Measurements from ENCODE around the gene RGS7BP.

- TF ChIP-seq CTCF (IDR thresholded peaks at IDR 0.05; ENCODE audit: low read length): no peak
- no peak for TF ChIP-seq EZH2 (optimal IDR thresholded peaks at IDR 0.05; ENCODE audit: low read depth, low read length)
Observed at GRCh38 chr5:64534033-64534432, 28.2 kb downstream of the RGS7BP start.

All from MM.1S (cell line).